ENCODE results near the gene WSB2. TPM values are rescaled to one million over a fixed set of nuclear protein-coding genes. Genes with fewer than 3 reads are reported as not detected.

Gene WSB2
- total and polyA plus RNA-seq, 2 of the 8 experiments (the other 6 are each of a cell fraction or from before 2014, with no cell fraction given) = 47.5 to 58.2 TPM

DNA sequence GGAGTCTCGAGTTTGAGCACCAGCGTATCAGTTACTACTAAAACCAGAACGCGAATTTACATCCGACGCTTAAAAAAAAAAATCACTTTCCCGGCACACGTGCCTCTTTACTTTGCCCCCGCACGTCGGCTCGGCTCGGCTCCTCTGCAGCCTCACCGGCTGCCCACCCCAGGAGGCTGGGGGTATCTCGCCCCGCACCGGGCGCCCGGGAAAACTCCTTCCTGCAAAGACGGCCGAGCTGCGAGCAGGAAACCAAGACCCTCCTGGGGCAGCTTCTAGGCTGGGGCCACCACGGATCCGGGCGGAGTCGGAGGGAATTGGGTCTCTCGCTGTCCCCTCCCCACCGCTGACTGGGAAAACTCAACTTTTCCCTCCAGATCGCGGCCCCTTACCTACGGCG, 42.2 kb upstream of the WSB2 start:
- no peak overlapping the region for H2BK15ac ChIP-seq (ENCODE audit: low read length)
- ChIA-PET POLR2A (ENCODE audit: partially characterized antibody) (interaction anchor here (0.6 to 7.3 kb wide), 9 partner anchors 11 to 269 kb away, joined by 3 to 103 read pairs (median 4); partner anchors contain the start of genes PEBP1 and WSB2), CTCF (ENCODE audit: partially characterized antibody) (interaction anchor here (1.2 to 2.2 kb wide), 4 partner anchors 10 to 18 kb away, joined by 3 to 11 read pairs (median 8); no protein-coding TSS in a partner anchor)
- no peak overlapping the region for H2AFZ ChIP-seq (ENCODE audit: low read length)
- H3K14ac ChIP-seq (ENCODE audit: insufficient read length) = no peak overlapping the region
- TF ChIP-seq TBP (IDR thresholded peaks at IDR 0.05; ENCODE audit: low read depth, low read length) (0 out of 2 replicates have a peak, but pooled peaks have one; percentile 30), POLR2AphosphoS5 (IDR thresholded peaks at IDR 0.05; ENCODE audit: low read depth, low read length) (peak; percentile 15; the same call in 1 of the 2 replicates), ASH2L (IDR thresholded peaks at IDR 0.05; ENCODE audit: low read length) (no peak), CHD2 (IDR thresholded peaks at IDR 0.05; ENCODE audit: low read length) (no peak)
- TF ChIP-seq, protein P1, sequence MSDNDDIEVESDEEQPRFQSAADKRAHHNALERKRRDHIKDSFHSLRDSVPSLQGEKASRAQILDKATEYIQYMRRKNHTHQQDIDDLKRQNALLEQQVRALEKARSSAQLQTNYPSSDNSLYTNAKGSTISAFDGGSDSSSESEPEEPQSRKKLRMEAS (IDR thresholded peaks at IDR 0.05) = peak; percentile 24; the same call in 1 of the 2 replicates
- H3K9me3 ChIP-seq (ENCODE audit: insufficient read depth in 2 of 2, low read depth in 1 of 2, low read length in 1 of 2) = no peaks in the 10 kb centered on the region
- peaks cover 3 to 8% (median 4%) of the 10 kb centered on the region in 4 experiments; a peak in 5 of 8 replicates for H3K36me3 ChIP-seq (ENCODE audit: control insufficient read depth in 2 of 4, insufficient read depth in 4 of 4, low read length in 3 of 4)
- H3K4me1 ChIP-seq (replicated peaks in 1 of 4; ENCODE audit: control insufficient read depth in 3 of 4, insufficient read depth in 4 of 4, low read length in 3 of 4) = peaks cover 0 to 9% (median 5%) of the 10 kb centered on the region in 4 experiments; a peak in 4 of 7 replicates
- no peak overlapping the region for H3K23ac ChIP-seq (ENCODE audit: insufficient read length)
- no peaks in the 10 kb centered on the region for H3K27me3 ChIP-seq (replicated peaks in 1 of 4; ENCODE audit: control insufficient read depth in 3 of 4, extremely low read depth in 1 of 4, insufficient read depth in 3 of 4, low read length in 3 of 4)
- peak overlapping the region; percentile 84 for H3K56ac ChIP-seq (replicated peaks; ENCODE audit: insufficient read length, low read depth, low read length)
- H2BK5ac ChIP-seq (ENCODE audit: low read depth, low read length) = peak overlapping the region; percentile 97; the same call in 1 of the 2 replicates
- peaks cover 7% of the 10 kb centered on the region for H3K79me1 ChIP-seq (ENCODE audit: low read depth, low read length)
- DNase-seq (ENCODE audit: low read depth in 1 of 2, low spot score in 2 of 2) (peak in 1 of 2 experiments; percentile 73), FAIRE-seq (no peak)
- peak overlapping the region; percentile 86; the same call in 1 of the 2 replicates for H4K8ac ChIP-seq (ENCODE audit: extremely low read depth, insufficient read depth, low read length)
- no peak overlapping the region for H2BK12ac ChIP-seq (ENCODE audit: low read depth, low read length)
- peak overlapping the region; percentile 50 for H3K4ac ChIP-seq (replicated peaks; ENCODE audit: insufficient read length, low read depth, low read length)
- peak overlapping the region; percentile 52 for H4K91ac ChIP-seq (replicated peaks; ENCODE audit: insufficient read length, low read length)
- peak overlapping the region; percentile 78 to 92 for H3K4me2 ChIP-seq (ENCODE audit: insufficient read depth in 1 of 2, low read depth in 2 of 2, low read length in 2 of 2)
- H2AK5ac ChIP-seq (ENCODE audit: low read depth, low read length) = no peak overlapping the region
- H4K20me1 ChIP-seq (replicated peaks in 1 of 2; ENCODE audit: control insufficient read depth in 1 of 2, insufficient read depth in 2 of 2, low read length in 2 of 2) = no peaks in the 10 kb centered on the region
- peaks cover 8 to 42% of the 10 kb centered on the region in 2 experiments for H3K79me2 ChIP-seq (ENCODE audit: control insufficient read depth in 1 of 2, insufficient read depth in 2 of 2, low read length in 2 of 2)
- peak overlapping the region; percentile 92 for H4K5ac ChIP-seq (ENCODE audit: insufficient read length, low read depth, low read length)
- peak overlapping the region; percentile 91; the same call in 1 of the 2 replicates for H3K27ac ChIP-seq (ENCODE audit: low read depth, low read length)
- H2BK20ac ChIP-seq (ENCODE audit: low read length) = no peak overlapping the region
- peak overlapping the region; percentile 81 to 91 (median 87) for H3K4me3 ChIP-seq (ENCODE audit: extremely low read depth in 1 of 4, insufficient read depth in 2 of 4, low read depth in 3 of 4, low read length in 4 of 4)
- H2BK120ac ChIP-seq (replicated peaks; ENCODE audit: low read depth, low read length) = no peak overlapping the region
- WGBS, 2 experiments (ENCODE audit: extremely low coverage in 1 of 2, insufficient coverage in 1 of 2, insufficient read length in 1 of 2, insufficient replicate concordance in 2 of 2, low coverage in 1 of 2, low lambda C conversion rate in 2 of 2, missing lambda C conversion rate in 1 of 2) = 3% methylated on average over 32 of the region's 32 CpGs; no CpG with 5 or more reads in 1 of the 2 experiments
- H3K18ac ChIP-seq (ENCODE audit: extremely low read depth, low read length) = peak overlapping the region; percentile 95
- peaks cover 5% of the 10 kb centered on the region; the same call in 1 of the 2 replicates for H3K23me2 ChIP-seq (ENCODE audit: low read depth, low read length)
- peak overlapping the region; percentile 68 to 92 (median 80) for H3K9ac ChIP-seq (replicated peaks in 1 of 4; ENCODE audit: extremely low read depth in 1 of 4, low read depth in 3 of 4, low read length in 3 of 4)
